HG02678 (cell line): Measurements from ENCODE around the gene DOK1.

Source experiments
- ATAC-seq: cut with Tn5 transposase; IDR thresholded peaks from one replicate; pipeline ENCODE4 v1.9.1; 2021; ENCODE audit warnings: mild to moderate bottlenecking, moderate library complexity; ENCODE audit not compliant: unreplicated experiment

The DOK1 gene

DNA sequence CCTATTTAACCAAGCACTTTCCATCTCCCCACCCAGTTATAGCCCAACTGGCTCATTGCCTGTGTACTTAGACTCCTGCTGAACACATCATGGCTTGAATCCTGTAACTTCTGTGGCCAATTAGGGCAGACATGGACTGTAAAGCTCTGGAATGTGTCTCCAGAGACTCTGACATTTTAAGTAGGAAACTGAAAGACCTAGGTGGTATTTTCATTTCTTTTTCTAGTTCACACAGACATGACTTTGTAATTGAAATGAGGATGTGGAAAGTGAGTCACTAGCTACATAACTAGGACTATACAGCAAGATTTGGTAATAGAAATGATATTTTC is 12.2 kb downstream of the DOK1 start:
- no peak for ATAC-seq

DNA sequence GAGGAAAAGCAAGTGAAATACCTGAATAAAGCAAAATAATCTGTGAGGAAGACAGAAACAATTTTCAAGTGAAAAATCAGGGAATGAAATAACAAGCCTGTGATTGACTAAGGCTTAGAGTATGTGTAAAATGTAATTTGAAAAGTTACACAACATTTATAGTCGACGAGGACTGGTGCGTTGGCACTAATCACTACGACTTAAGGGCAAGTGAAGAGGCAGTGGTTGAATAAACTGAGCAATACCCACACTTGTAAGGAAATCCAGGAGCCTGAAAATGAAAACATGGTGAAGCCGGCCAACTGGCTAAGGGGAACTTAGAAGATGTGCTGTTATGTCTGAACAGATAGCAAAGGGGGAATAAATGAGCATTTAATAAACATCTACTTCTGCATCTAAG is 13.4 kb downstream of the DOK1 start:
- ATAC-seq = no peak

DNA sequence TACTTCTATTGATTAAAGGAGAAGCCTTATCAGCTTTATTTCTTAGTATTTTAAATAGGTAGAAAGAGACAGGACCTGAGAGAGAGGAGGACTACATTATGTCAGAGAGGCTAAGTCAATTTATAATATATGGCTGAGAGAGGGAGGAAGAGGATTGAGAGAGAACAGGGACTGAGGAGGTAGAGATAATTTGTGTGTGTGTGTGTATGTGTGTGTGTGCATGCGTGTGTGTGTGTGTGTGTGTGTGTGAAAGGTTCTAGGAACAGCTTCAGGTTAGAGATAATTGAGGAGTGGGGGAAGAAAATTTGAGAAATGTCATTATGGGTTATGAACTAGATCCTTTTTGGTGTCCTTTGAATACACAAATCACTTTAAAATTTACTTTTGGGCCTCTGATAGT is 15.2 kb downstream of the DOK1 start:
- no peak for ATAC-seq

DNA sequence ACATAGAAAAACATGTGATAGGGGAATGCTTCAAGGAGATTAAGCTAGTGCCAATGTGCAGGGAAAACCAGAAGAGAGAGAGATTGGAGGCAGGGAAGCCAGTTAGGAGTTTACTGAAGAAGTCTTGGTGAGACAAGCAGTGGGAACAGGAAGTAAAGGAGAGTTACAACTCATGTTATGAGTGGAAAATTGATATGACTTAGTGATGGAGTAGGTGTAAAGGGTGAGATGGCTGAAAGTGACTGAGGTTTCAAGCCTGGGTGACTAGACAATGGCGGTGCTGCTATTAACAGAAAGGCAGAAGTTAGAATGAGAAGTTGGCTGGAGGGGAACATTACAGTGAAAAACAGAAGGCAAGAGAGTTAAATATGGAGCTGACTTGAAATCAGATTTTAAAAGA is 16.5 kb downstream of the DOK1 start:
- peak; percentile 64 for ATAC-seq

DNA sequence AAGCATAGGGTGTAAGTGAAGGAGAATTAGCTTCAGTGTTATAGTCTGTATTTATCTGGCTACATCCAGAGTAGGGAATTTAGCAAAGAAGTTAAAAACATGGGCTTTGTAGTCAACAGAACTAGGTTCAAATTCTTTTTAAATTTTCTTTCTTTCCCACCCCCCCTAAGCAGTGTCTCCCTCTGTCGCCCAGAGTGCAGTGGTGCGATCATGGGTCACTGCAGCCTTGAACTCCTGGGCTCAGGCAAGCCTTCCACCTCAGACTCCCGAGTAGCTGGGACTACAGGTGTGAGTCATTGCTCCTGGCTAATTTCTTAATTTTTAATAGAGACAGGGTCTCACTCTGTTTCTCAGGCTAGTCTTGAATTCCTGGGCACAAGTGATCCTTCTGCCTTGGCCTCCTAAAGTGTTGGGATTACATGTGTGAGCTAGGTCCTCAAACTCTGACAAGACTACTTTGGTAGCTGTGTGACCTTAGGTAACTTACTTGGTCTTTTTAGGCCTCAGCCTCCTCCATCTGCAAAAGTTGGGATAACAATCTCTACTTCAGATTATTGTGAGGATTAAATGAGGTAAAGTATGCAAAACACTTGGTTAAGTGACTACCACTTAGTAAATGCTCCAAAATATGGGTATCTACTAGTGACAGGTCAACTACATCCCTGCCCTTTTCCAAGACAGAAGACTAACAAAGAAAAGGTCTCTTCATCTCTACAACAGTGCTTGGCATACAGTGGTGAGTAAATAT is 17.8 kb downstream of the DOK1 start:
- ATAC-seq = no peak

DNA sequence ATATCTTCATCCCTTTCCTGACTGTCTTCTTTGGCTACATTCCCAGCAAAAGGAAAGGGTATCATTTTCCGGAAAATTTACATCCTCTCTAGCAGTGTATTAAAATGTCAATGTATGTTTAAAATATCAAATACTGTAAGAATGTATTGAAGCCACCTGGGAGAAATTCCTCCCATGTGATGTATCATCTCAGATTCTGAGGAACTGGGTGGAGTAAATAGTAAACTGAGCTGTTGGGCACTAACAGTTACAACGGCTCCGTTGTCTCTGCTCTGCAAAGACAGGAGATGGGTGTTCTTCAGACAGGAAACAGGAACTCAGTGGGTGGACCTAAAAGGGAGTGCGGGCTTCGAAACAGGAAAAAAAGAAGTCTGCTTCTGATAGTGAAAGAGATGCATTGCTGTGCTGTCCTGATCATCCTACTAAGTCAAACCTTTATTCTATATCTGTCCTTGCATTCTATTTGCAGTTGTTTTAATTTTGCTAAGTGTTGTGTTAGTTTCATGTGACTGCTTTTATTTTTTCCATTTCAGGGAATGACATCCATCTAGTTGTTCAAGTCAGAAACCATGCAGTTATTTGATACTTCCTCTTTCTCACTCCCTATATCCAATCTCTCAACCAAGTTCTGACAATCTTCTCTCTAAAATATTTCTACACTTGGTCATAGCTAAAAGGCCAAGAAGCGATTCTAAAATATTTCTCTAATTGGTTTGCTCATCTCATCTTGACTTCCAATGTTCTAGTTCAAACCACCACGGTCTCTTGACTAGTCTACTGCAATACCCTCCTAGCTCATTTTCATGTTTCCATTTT is 19.4 kb downstream of the DOK1 start:
- ATAC-seq = peak; percentile 59

DNA sequence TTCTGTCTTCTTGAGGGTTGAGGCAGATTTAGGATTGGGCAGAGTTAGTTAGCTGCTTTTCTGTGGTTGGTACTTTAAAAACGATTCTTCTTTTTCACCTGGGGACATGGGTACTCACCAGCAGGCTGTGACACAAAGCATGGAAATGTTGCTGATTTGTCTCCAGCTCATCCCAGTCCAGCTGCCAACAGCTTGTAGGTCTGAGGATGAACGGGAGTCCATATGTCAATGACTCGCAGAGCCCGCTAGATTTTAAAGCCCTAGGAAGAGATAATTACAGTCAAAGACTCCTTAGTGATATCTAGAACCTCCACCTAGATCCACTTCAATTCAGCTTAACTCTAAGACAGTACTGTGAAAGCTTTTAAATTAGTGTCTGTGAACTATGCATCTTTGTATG is 20.8 kb downstream of the DOK1 start:
- ATAC-seq = no peak

DNA sequence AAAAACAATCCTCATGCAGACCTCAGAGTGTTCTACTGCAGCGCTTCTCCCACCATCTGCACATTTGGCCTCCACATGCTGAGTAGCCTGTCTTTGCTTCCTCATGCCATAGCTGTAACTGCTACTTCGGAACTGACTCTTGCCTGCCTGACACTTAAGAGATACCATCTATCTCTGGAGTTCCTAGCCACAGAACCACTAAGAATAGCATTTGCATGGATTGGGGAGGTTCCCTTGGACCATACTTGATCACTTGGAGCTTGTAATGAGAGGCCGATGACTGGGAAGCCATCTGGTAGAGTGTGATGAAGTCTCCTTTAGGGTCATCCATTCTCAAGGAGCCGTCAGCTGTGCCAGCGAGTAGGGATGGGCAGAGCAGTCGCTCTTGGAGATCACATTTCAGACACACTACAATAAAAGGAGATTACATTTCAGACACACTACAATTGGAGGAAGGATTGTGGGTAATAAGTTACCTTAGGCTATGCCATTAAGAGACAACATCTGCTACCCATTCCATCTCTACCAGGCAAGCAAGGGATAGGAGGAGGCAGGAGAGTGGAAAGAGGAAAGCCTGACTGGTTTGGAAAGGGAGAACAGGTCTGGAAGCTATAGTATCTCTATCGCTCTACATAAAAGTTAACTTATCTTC is 21.8 kb downstream of the DOK1 start:
- ATAC-seq = no peak

DNA sequence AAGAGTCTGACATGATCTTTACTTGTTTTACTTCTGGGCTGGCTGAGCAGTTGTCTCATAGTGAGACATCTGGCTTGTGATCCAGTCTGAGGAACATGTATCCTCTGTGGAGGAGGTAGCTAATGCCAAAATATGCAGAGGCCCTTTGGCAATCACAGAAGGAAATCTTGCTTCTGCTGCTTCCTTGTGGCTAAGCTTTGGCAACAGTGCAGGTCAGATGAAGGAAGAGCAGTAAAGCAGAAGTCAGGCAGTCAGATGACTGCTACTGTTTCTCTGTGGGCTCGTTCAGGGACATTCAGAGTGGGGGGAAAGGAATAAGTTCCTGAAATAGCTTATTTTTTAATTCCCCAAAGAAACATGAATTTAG is 22.3 kb downstream of the DOK1 start:
- ATAC-seq = no peak

DNA sequence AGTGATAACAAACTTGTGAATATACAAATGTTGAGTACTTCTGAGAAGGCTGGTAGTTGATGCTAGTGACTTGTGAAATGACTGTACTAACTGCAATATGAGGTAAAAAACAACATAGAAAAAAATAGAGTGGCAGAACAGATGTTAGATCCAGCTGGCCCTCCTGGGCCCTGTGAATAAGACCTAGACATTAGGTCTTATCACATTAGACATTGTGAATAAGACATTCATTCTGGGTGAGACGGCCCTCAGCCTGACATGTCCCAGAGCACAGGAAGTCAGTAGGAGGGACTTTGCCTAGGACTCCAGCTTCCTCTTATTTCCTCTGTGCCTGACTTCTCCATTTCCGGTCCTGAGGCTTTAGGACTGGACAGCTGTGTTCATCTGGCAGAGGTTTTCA is 22.9 kb downstream of the DOK1 start:
- no peak for ATAC-seq

DNA sequence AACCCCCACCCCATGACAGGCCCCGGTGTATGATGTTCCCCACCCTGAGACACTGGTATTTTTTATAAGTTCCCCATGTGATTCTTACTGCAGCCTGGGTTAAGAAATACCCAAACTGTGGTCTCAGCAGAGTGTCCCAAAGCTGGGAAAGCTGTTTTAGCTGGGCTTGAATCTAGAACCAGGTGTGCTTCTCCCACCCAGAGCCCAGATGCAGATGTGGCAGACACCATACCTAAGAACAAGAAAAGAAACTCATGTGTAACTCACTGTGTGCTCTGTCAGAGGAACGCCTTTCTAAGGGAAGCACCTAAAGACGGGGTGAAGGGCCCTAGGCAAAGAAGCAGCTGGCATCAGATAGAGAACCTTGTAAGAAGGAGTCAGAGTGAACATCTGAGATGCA is 23.9 kb downstream of the DOK1 start:
- ATAC-seq = peak; percentile 50

DNA sequence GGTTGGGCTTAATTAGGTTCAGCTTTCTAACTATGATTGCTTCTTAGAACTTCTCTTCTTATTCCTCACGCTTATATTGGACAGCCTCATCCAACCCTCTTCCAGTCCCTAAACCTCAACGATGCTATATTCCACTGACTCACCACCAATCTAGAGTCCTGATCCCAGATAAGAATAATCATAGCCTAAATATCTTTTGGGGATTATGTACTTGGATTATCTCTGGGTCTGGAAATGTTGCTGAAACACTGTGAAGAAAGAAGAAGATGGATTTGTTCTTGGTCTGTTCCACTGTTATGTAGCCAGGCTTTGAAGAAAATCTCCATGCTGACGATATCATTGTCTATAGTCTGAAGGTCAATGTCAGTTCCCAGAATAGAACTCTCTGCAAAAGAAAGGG is 26.9 kb downstream of the DOK1 start:
- no peak for ATAC-seq

DNA sequence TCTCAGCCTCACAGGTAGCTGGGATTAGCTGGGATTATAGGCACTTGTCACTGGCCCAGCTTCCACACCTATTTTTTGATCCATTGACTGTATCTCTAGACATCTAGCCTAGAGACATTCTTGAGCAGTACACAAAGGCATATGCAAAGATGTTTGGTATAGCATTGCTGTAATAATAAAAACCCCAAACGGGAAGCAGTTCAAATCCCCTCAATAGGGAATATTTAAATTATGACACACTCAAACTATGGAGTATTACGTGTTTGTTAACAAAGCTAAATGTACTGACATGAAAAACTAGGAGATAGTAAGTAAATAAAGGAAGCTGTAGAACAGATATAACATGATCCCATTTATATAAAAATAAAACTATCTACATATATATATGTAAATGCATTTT is 27.7 kb downstream of the DOK1 start:
- ATAC-seq = no peak

DNA sequence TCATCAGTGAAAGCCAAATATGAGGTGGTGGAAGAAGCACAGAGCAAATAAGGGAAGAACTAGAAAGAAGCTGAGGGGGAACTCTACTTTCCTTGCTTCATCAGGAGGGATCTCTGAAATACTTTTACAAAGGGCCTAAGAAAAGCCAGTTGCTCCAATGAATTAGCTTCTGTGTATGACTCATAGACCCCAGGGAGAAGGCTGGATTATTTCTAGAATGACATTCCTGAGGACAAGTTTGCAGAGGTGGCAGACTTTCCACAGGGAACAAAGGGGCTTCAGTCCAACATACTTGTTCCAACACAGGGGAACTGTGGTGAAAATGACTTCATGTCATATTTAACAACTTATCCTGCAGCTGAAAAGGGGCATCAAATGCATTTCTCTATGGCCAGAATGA is 29.0 kb downstream of the DOK1 start:
- no peak for ATAC-seq

DNA sequence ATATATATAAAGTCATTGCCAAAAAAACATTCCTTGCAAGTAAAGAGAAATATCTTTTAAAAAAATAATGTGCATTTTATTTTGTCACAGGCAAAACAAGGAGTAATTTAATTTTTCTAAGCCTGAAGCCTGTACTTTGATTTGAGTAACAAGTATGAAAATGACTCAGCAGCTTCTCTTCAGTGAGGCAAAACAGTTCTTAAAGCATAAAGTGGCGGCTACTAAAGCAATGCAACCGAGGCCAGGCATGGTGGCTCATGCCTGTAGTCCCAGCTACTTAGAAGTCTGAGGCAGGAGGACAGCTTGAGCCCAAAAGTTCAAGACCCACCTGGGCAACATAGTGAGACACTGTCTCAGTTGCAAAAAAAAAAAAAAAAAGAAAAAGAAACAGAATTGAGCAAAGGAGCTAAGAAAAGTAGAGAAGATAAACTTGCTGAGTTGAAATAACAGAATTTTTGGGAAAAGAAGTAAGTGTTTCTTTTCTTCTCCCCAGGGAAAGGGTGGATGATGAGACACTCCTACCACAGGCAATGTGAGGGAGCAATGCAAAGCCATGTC is 29.6 kb downstream of the DOK1 start:
- ATAC-seq = peak; percentile 49

DNA sequence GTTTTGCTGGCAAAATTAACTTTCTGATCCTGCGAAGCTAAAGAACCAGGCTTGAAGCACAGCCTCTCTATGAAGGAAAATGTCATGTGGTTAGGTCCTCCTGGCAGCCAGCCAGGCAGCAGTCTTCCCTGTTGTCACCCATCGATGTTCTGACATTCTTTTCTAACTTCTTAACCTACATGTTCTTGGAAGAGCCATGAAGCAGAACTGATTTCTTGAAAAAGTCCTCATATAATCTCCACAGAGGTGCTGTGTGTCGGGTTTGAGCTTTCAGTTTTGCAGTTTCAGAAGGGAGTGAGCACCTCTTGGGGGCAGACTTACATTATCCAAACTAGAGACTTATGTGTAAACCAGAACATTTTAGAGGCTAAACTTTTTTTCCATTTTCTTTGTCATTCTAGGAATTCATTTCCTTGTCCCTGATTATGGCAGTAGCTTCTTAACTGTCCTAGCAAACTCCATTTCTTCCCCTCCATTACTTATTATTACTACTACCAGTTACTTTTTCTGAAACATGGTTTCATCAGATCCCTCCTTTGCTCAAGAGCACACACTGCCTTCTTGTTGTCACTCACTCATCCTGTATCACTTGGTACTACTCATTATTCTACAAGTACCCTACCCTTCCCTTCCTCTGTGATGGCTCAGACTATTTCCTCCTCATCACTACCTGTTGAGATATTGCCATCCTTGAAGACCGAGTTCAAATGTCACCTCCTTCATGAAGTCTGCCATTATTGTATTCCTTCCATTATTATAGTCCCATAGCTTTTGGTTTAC is 31.1 kb downstream of the DOK1 start:
- peak; percentile 47 for ATAC-seq

DNA sequence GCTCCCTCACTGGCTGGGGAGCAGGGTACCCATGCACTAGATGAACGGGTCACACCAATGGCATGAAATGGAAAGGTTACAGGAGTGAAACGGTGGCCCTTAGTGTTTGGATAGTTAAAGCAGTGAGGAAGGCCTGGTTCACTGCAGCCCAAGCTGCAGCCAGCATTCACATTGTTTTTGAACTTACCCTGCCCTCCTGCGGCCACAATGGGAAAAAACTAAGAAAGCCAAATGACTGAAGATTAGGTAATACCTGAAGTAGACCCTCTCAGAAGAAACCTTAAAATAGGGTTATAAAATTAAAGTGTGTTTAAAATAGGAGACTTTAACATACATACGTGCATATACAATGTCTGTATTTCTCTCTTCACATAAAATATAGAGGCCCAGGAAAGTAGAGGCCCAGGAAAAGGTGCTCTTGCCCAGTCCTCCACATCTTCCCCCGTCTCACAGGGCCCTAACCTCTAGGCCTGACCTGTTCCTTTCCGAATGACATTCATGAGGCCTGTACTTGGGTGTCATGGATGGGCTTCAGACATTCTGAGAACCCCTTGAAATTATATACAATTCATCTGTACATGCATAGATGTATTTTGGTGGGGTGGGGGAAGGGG is 33.3 kb downstream of the DOK1 start:
- ATAC-seq = peak; percentile 69

DNA sequence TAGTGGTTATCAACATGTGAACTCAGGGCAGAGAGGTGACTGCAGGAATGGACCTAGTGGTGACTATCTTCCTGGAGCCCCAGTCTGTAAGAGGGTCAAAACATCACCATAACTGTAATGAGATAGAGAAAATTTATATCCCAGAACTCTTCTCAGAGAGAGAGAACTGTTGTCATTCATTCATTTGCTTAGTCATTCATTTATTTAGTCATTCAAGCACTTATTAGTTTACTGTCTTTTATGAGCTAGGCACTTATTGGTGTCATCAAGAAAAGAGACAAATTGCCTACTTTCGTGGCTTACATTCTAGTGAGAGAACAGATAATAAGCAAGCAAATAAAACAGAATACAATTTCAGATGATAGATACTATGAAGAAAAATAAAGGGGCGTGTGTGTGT is 34.1 kb downstream of the DOK1 start:
- ATAC-seq = no peak

DNA sequence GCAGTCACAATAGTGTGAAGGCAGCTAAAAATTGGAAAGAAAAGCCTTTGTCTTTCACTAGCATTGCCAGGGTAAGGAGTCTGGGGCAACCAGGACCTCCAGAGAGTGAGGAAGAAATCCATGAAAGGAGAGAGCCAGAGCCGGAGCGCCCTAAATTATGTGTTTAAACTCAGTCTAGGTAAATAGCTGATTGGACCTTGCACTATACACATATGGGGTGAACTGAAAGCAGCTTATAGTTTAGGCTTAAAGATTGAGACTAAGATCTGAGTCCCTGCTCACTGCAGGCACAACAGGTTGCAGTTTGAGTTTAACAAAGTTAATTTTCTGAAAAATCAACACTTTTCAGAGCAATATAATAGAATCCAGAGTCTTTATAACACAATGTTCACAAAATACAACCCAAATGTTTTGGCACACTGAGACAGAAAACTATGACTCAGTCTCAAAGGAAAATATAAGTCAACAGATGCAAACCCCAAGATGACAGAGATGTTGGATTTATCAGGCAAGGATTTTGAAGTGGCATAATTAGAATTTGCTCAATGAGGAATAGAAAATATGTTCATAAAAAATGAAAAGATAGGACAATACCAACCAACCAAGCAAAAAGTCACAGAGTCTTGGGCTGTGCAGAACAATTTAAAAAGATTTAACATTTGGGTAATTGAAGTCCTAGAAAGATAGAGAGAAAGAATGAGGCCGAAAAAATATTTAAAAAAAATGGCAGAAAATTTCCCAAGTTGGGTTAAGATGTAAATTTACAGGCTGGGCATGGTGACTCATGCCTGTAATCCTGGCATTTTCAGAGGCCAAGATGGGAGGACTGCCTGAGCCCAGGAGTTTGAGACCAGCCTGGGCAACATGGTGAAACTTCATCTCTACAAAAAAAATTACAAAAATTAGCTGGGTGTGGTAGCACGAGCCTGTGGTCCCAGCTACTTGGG is 39.6 kb downstream of the DOK1 start:
- no peak for ATAC-seq

DNA sequence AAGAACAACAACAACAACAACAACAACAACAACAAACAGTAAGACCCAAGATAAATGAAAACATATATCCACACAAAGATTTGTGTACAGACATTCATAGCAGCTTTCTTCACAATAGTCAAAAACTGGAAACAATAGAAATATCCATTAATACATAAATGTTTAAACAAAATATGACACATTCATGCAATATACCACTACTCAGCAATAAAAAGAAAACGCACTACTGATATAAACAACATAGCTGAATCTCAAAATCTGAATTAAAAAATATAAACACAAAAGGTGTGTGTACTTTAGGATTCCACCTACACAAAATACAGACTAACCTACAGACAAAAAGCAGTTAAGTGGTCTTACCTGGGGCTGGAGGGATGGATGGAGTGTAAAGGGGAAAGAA is 42.1 kb downstream of the DOK1 start:
- ATAC-seq = no peak
